Trophoblast cell (in vitro differentiated cells and primary cell): ENCODE results near the gene EHMT1.

Experiments used
- DNase-seq, 2 donors: peaks; one replicate each; pipeline ENCODE4 v3.0.0-alpha.2; 2016
- H2AFZ ChIP-seq: 2 replicates; pipeline ENCODE4 v1.6.1; 2013; ENCODE audit warnings: low read length, moderate library complexity, mild to moderate bottlenecking; ENCODE audit not compliant: insufficient read depth, poor library complexity
- H2AK5ac ChIP-seq: 2 replicates; pipeline ENCODE4 v1.6.1; 2013; ENCODE audit warnings: mild to moderate bottlenecking, low read length
- H2BK120ac ChIP-seq: 2 replicates; pipeline ENCODE4 v1.6.1; 2013; ENCODE audit warnings: low read length, mild to moderate bottlenecking, moderate library complexity; ENCODE audit not compliant: insufficient read depth, poor library complexity
- H2BK12ac ChIP-seq: 2 replicates; pipeline ENCODE4 v1.6.1; 2013; ENCODE audit warnings: mild to moderate bottlenecking, low read length, moderate library complexity
- H2BK5ac ChIP-seq: 2 replicates; pipeline ENCODE4 v1.6.1; 2013; ENCODE audit warnings: low read length, low read depth, moderate library complexity, mild to moderate bottlenecking; ENCODE audit not compliant: poor library complexity
- H3K14ac ChIP-seq: 2 replicates; pipeline ENCODE4 v1.6.1; 2013; ENCODE audit warnings: mild to moderate bottlenecking, low read length
- H3K18ac ChIP-seq: 2 replicates; pipeline ENCODE4 v1.6.1; 2013; ENCODE audit warnings: mild to moderate bottlenecking, low read length
- H3K23ac ChIP-seq: 2 replicates; pipeline ENCODE4 v1.6.1; 2013; ENCODE audit warnings: low read length
- H3K27ac ChIP-seq: 2 replicates; pipeline ENCODE4 v1.5.1; 2013; ENCODE audit warnings: low read depth, mild to moderate bottlenecking, inconsistent platforms, low read length, moderate library complexity
- H3K27me3 ChIP-seq: 2 replicates; pipeline ENCODE4 v1.6.1; 2013; ENCODE audit warnings: inconsistent platforms, mild to moderate bottlenecking, low read length, moderate library complexity; ENCODE audit not compliant: insufficient read depth
- H3K36me3 ChIP-seq, 2 experiments: 1 replicate in 1 of 2; 2 replicates in 1 of 2; pipeline ENCODE4 v1.6.1; 2013; ENCODE audit warnings: low read length in 2 of 2, mild to moderate bottlenecking in 2 of 2, moderate library complexity in 1 of 2; ENCODE audit not compliant: insufficient read depth in 2 of 2, control insufficient read depth in 1 of 2
- H3K4ac ChIP-seq: 2 replicates; pipeline ENCODE4 v1.6.1; 2013; ENCODE audit warnings: low read depth, mild to moderate bottlenecking, low read length, moderate library complexity
- H3K4me1 ChIP-seq, 2 experiments: 1 replicate in 1 of 2; 2 replicates in 1 of 2; pipeline ENCODE4 v1.6.1; 2013; ENCODE audit warnings: low read length in 2 of 2, mild to moderate bottlenecking in 2 of 2, moderate library complexity in 1 of 2; ENCODE audit not compliant: insufficient read depth in 2 of 2, control insufficient read depth in 1 of 2
- H3K4me2 ChIP-seq: 2 replicates; pipeline ENCODE4 v1.6.1; 2013; ENCODE audit warnings: inconsistent platforms, mild to moderate bottlenecking, low read length, moderate library complexity
- H3K4me3 ChIP-seq: 2 replicates; pipeline ENCODE4 v1.5.1; 2013; ENCODE audit warnings: mild to moderate bottlenecking, low read depth, low read length, inconsistent platforms
- H3K79me1 ChIP-seq: one replicate; pipeline ENCODE4 v1.6.1; 2013; ENCODE audit warnings: low read length
- H3K79me2 ChIP-seq: 2 replicates; pipeline ENCODE4 v1.6.1; 2013; ENCODE audit warnings: low read length, mild to moderate bottlenecking; ENCODE audit not compliant: control insufficient read depth, insufficient read depth, poor library complexity
- H3K9ac ChIP-seq: 2 replicates; pipeline ENCODE4 v1.6.1; 2013; ENCODE audit warnings: mild to moderate bottlenecking, low read length
- H3K9me3 ChIP-seq: 2 replicates; pipeline ENCODE4 v1.6.1; 2013; ENCODE audit warnings: low read depth, mild to moderate bottlenecking, control low read depth, inconsistent platforms, low read length; ENCODE audit not compliant: insufficient read depth
- H4K12ac ChIP-seq: 2 replicates; pipeline ENCODE4 v1.6.1; 2013; ENCODE audit warnings: low read depth, mild to moderate bottlenecking, low read length, moderate library complexity
- H4K8ac ChIP-seq: 2 replicates; pipeline ENCODE4 v1.6.1; 2013; ENCODE audit warnings: low read depth, mild to moderate bottlenecking, low read length, moderate library complexity
- H4K91ac ChIP-seq: one replicate; pipeline ENCODE4 v1.6.1; 2013; ENCODE audit warnings: low read depth, mild to moderate bottlenecking, low read length, moderate library complexity
- WGBS: extraction: QIAGEN DNeasy Blood & Tissue Kit; methylation state at CpG from one replicate; pipeline ENCODE4 v1.1.7; 2013; ENCODE audit warnings: missing lambda C conversion rate; ENCODE audit not compliant: insufficient read length, insufficient coverage; ENCODE audit errors: extremely low coverage; 5-methylcytosine and 5-hydroxymethylcytosine counted together

Gene EHMT1

DNA sequence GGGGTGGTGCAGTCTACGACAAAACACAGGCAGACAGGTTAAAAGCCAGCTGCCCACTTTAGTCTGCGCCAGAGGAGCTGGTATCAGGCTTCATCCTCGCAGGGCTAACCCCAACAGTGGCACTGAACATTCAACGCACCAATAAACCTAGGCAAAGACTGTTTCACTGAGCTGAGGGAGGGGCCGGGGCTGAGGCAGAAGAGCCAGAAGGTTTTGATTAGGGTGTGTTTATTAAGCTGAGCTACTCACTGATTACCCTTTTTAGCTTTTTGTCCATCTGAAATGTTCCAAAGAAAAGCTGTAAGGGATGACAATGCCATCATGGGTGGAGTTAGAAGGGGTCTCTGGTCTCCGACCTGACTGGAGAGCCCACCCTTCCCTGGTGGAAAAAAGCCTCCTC is 29.9 kb upstream of the EHMT1 start:
- H3K4me1 ChIP-seq: peaks cover 4 to 13% of the 10 kb centered on the region in 2 experiments
- H3K9ac ChIP-seq: peak overlapping the region; percentile 21
- H4K12ac ChIP-seq: peak overlapping the region; percentile 40
- H3K4me2 ChIP-seq: peak overlapping the region; percentile 95
- no peak overlapping the region for H4K8ac ChIP-seq
- peaks cover 9% of the 10 kb centered on the region for H3K79me2 ChIP-seq
- no peak overlapping the region for H2BK12ac ChIP-seq
- peak overlapping the region; percentile 39 for H3K4ac ChIP-seq
- H3K4me3 ChIP-seq: peak overlapping the region; percentile 97
- no peak overlapping the region for H2AK5ac ChIP-seq
- H3K14ac ChIP-seq: no peak overlapping the region
- H3K18ac ChIP-seq: peak overlapping the region; percentile 26
- H4K91ac ChIP-seq: no peak overlapping the region
- H3K23ac ChIP-seq: no peak overlapping the region
- WGBS: no CpG with 5 or more reads among the region's 6 CpGs
- H3K9me3 ChIP-seq: no peaks in the 10 kb centered on the region
- no peak for DNase-seq
- H2AFZ ChIP-seq: no peak overlapping the region
- H2BK5ac ChIP-seq: no peak overlapping the region
- H3K79me1 ChIP-seq: peaks cover 6% of the 10 kb centered on the region
- H2BK120ac ChIP-seq: no peak overlapping the region
- H3K27me3 ChIP-seq: no peaks in the 10 kb centered on the region
- peaks cover 41 to 44% of the 10 kb centered on the region in 2 experiments for H3K36me3 ChIP-seq
- H3K27ac ChIP-seq: no peak overlapping the region

DNA sequence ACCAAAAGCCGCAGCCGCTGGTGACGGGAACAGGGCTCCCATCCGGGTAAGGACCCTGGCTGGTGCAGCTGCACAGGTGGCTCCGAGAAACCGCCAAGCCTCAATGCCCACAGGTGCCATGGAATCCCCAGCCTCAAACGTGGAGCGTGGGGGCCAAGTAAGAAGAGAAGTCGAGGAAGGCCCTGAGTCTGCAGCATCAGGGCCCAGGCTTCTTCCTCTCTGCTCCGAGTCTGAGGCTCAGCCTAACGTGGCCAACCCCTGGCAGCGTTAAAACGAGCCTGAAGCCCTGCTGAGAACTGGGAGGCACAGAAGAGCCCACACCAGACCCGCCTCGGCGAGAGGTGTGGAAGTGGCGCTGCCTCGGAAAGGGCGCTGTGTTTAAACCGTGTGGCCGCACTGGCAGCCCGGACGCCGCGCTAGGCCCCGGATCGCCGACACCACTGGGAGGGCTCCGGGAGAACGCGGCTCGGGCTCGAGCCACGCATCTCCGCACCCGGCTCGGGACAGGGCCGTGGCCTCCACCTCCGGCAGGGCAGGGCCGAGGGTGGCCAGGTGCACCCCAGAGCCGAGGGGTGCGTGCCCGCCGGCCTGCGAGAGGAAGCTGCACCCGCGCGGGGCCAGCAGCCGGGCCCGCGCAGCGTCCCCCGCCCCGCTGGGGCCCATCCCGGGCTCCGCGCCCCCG is 29.2 kb upstream of the EHMT1 start:
- peaks cover 34 to 37% of the 10 kb centered on the region in 2 experiments for H3K36me3 ChIP-seq
- no CpG with 5 or more reads among the region's 58 CpGs for WGBS
- peak in 1 of 2 donors; percentile 29 for DNase-seq
- no peak overlapping the region for H4K91ac ChIP-seq
- H3K23ac ChIP-seq: peak overlapping the region; percentile 43
- peak overlapping the region; percentile 97 for H3K4me3 ChIP-seq
- peak overlapping the region; percentile 31 for H4K12ac ChIP-seq
- no peak overlapping the region for H3K27ac ChIP-seq
- peak overlapping the region; percentile 48 for H2AK5ac ChIP-seq
- peaks cover 9% of the 10 kb centered on the region for H3K79me2 ChIP-seq
- H3K9ac ChIP-seq: peak overlapping the region; percentile 91
- H3K27me3 ChIP-seq: no peaks in the 10 kb centered on the region
- no peak overlapping the region for H2BK12ac ChIP-seq
- H3K9me3 ChIP-seq: no peaks in the 10 kb centered on the region
- peak overlapping the region; percentile 55 for H4K8ac ChIP-seq
- H3K4me2 ChIP-seq: peak overlapping the region; percentile 95
- H2BK5ac ChIP-seq: no peak overlapping the region
- H2BK120ac ChIP-seq: no peak overlapping the region
- H3K14ac ChIP-seq: peak overlapping the region; percentile 42
- peaks cover 6% of the 10 kb centered on the region for H3K79me1 ChIP-seq
- peaks cover 4 to 13% of the 10 kb centered on the region in 2 experiments for H3K4me1 ChIP-seq
- H3K4ac ChIP-seq: peak overlapping the region; percentile 48
- peak overlapping the region; percentile 53 for H2AFZ ChIP-seq
- H3K18ac ChIP-seq: peak overlapping the region; percentile 42

DNA sequence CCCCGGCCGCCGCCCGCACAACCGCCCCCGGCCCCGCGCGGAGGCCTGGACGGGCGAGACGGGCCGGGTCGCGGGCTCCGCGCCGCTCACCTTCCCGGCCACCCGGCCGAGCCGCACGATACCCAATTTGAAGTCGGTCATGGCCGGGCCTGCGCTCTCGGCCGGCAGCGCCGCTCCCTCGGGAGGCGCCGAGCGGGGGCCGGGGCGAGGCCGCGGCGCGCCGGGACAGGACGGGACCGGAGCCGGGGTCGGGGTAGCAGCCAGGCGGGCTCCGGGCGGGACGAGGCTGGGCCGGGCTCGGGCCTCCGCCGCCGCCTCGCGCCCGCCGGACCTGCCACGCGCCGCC is 28.7 kb upstream of the EHMT1 start:
- no peak overlapping the region for H3K23ac ChIP-seq
- H2BK5ac ChIP-seq: no peak overlapping the region
- H3K27ac ChIP-seq: no peak overlapping the region
- H3K4me1 ChIP-seq: peaks cover 4 to 13% of the 10 kb centered on the region in 2 experiments
- WGBS: no CpG with 5 or more reads among the region's 61 CpGs
- H2AK5ac ChIP-seq: no peak overlapping the region
- peaks cover 6% of the 10 kb centered on the region for H3K79me1 ChIP-seq
- H3K79me2 ChIP-seq: peaks cover 9% of the 10 kb centered on the region
- H3K36me3 ChIP-seq: peaks cover 33 to 35% of the 10 kb centered on the region in 2 experiments
- H3K14ac ChIP-seq: peak overlapping the region; percentile 52
- H3K18ac ChIP-seq: peak overlapping the region; percentile 75
- peak overlapping the region; percentile 97 for H3K4me3 ChIP-seq
- H3K27me3 ChIP-seq: no peaks in the 10 kb centered on the region
- peak overlapping the region; percentile 92 for H2AFZ ChIP-seq
- H3K4ac ChIP-seq: no peak overlapping the region
- H3K9ac ChIP-seq: peak overlapping the region; percentile 86
- H4K91ac ChIP-seq: peak overlapping the region; percentile 66
- H3K9me3 ChIP-seq: no peaks in the 10 kb centered on the region
- no peak overlapping the region for H4K12ac ChIP-seq
- no peak for DNase-seq
- no peak overlapping the region for H2BK12ac ChIP-seq
- peak overlapping the region; percentile 95 for H3K4me2 ChIP-seq
- peak overlapping the region; percentile 69 for H4K8ac ChIP-seq
- no peak overlapping the region for H2BK120ac ChIP-seq

DNA sequence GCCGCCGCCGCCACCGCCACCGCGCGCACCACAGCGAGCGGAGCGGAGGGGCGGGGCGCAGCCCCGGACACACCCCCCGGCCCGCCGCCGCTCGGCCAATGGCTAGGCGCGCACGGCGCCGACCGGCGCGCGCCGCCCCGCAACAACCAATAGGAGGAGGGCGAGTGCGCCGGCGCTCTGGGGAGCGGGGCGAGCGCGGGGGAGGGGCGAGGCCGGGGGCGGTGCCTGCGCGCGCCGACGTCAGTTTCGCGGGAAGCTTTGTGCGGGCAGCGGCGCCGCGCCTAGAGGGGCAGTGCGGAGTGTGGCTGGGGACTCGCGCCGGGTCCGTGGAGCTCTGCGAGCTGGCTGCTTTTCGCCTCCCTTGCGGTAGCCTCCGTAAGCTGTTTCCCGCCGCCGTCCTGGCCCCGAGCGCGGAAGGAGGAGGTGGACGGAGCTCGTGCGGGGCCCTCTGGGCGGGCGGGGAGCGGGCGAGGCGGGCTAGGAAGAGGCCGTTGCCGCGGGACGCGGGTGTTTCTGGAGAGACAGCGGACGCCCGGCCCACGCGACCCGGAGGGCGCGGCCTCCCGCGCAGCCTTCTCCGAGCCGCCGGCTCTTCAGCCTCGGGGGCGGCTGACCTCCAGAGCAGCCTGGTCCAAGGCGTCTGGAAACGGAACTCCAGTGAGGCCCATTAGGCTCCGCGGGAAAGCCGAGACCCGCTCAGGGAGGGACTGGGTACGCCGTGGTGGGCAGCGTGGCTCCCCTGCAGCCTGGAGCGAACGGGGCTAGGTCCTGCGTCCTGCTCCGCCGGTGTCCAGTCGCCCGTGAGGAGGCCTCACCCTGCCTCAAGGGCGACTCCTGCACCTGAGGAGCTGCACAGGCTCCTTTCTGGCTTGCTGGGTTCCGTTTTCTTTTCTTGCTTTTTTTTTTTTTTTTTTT is 28.1 kb upstream of the EHMT1 start, which contains the start of gene ZMYND19:
Gene ZMYND19, minus strand, starts transcription at position 44 of the 915 bp plus-strand sequence. CDS start 249 bp downstream, outside the sequence.
- H4K8ac ChIP-seq: peak within 1 kb of the TSS; percentile 83
- peak within 1 kb of the TSS; percentile 63 for H2BK5ac ChIP-seq
- H3K27me3 ChIP-seq: no peaks in the 10 kb centered on the region
- H3K18ac ChIP-seq: peak within 1 kb of the TSS; percentile 92
- H3K4ac ChIP-seq: peak within 1 kb of the TSS; percentile 48
- H3K79me2 ChIP-seq: peaks cover 9% of the 10 kb centered on the region
- peak within 1 kb of the TSS; percentile 52 for H3K27ac ChIP-seq
- H3K14ac ChIP-seq: peak within 1 kb of the TSS; percentile 82
- DNase-seq: peak; percentile 88 to 96
- H3K79me1 ChIP-seq: peaks cover 6% of the 10 kb centered on the region
- H2AFZ ChIP-seq: peak within 1 kb of the TSS; percentile 96
- H4K12ac ChIP-seq: peak within 1 kb of the TSS; percentile 87
- no peak within 1 kb of the TSS for H2BK12ac ChIP-seq
- peaks cover 29 to 32% of the 10 kb centered on the region in 2 experiments for H3K36me3 ChIP-seq
- H3K23ac ChIP-seq: peak within 1 kb of the TSS; percentile 43
- peak within 1 kb of the TSS; percentile 97 for H3K4me3 ChIP-seq
- peak within 1 kb of the TSS; percentile 44 for H2BK120ac ChIP-seq
- H4K91ac ChIP-seq: peak within 1 kb of the TSS; percentile 66
- peaks cover 4 to 13% of the 10 kb centered on the region in 2 experiments for H3K4me1 ChIP-seq
- no peaks in the 10 kb centered on the region for H3K9me3 ChIP-seq
- no CpG with 5 or more reads among the region's 113 CpGs for WGBS
- peak within 1 kb of the TSS; percentile 91 for H3K9ac ChIP-seq
- peak within 1 kb of the TSS; percentile 80 for H2AK5ac ChIP-seq
- peak within 1 kb of the TSS; percentile 95 for H3K4me2 ChIP-seq
